NCI-H2227 (cell line): ENCODE data around the gene PRPSAP1.

Experiments used
- DNase-seq: peaks from one replicate; lab custom pipeline; 2025; ENCODE audit not compliant: unreplicated experiment; lab: John Stamatoyannopoulos, UW

Gene PRPSAP1, protein sequence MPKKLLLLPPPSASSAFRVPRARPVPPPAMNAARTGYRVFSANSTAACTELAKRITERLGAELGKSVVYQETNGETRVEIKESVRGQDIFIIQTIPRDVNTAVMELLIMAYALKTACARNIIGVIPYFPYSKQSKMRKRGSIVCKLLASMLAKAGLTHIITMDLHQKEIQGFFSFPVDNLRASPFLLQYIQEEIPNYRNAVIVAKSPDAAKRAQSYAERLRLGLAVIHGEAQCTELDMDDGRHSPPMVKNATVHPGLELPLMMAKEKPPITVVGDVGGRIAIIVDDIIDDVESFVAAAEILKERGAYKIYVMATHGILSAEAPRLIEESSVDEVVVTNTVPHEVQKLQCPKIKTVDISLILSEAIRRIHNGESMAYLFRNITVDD

DNA sequence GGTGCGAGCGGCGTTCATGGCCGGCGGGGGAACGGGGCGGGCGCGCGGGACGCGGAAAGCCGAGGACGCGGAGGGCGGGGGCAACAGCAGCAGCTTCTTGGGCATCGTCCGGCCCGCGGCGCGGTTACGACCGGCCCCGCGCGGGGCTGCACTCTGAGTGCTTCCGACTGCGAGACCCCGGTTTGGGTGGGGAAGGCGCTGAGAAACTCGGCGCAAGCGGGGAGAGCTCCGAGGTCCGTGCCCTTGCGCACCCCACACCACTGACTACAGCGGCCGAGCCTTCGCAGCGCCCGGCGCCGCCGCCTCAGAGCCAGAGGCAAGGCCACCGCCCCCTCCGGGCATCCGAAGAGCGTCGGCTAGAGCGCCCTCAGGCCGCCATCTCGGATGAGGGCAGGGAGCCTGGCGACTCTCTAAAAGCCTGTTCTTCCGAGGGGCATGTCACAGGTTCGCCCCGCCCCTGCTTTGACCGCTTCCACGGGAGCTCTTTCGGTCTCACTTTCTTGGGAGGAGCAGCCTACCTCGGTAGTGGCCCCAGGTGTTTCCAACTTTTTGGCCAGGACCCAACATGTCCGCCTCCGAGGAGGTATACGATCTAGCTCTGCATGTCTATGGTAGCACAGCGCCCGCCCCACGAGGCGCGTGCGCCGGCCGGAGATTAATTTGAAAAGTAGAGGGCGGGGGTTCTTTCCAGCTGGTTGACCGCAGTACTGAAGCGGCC lies at the start of gene PRPSAP1:
Gene PRPSAP1, minus strand, starts transcription at position 318 of the 718 bp plus-strand sequence. Its CDS starts 213 bp downstream, at position 105.
- DNase-seq = peak; percentile 95

DNA sequence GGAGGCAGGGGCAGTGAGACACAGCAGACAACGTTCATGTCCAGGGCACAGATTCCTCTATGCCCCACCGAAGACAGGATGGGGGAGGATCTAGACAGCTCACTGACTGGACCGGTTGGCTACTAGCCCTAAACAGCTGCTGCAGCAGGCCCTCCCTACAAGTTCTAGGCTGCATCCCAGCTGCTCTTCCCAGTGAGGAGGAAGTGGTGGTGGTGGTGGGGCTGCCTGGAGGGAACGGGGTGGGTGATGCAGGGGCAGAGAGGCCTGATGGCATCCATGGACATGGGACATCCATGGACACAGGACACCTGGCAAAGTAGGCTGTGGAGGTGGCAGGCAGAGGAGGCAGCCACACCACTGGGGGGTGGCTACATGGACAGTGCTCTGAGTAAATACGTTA lies 49.0 kb upstream of the PRPSAP1 start:
- no peak for DNase-seq

DNA sequence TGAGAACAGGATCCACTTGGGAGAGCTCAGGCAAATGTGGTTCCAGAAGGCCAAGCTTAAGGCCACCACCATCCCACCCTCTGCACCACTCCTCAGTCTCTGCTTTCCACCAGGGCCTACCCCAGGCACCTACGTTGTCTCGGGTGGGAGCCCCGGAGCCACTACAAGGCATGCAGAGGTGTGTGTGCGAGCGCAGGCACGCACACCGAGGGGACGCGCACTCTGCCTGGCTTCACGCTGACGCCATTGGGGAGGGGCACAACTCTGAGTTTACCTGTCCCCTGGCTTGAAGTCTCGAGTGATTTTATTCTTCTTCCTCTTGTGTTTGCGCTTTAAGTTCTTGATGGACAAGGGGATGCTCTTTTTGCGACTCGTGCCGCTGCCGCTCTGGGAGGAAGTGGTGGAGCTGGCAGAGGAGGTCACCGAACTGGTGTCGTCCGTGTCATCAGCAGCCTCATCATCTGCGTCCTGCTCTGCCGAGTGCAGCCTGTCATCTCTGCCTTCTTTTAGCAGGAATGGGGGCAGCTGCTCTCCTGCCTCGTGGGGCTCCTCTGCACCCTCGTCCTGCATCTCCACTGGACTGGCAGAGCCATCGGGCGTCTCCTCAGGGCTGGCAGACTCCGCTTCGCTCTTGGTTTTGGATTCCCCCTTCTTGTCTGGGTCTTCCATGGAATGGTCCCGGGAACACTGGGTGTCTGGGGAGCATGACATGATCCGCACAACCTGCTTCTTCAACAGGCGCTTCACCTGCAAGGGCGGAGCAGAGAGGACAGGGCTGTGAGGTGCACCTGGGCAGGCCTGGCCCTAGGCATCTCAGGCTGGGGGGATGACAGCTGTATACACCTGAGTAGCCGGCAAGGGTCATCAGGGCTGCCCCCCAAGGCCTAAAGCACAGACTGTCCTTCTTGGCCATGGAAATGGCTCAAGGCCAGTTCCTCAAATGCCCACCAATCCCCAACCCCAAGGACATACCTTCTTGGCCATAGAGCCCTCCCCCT lies 45.8 kb upstream of the PRPSAP1 start:
- no peak for DNase-seq

DNA sequence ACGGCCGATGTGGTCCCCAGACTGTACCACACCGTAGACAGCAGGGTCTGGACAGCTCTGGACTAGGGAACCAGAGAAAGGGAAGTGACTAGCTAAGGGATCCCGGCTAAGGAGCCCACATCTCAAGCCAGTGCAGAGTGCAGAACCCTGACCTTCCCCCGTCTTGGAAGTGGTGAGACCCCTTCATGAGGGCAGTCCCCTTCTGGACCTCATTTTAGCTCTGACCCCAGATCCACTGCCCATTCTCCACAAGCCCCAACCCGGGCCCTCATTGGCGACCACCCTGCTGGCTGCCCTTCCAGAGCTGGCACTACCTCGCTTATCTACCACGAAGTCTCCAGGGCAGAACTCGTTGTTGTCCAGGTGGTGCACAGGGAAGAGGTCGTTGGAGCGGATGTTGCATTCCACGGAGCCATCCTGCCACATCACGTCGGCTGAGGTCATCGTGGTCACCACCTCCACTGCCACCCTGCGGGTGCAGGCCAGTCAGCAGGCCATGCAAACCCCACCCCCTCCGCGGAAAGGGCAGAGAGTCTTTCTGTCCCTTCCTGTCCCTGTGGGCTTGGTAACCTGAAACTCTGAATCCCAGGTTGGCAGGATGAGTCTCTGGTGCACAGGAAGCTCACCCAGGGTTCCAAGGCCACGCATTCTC lies 44.9 kb upstream of the PRPSAP1 start:
- no peak for DNase-seq

DNA sequence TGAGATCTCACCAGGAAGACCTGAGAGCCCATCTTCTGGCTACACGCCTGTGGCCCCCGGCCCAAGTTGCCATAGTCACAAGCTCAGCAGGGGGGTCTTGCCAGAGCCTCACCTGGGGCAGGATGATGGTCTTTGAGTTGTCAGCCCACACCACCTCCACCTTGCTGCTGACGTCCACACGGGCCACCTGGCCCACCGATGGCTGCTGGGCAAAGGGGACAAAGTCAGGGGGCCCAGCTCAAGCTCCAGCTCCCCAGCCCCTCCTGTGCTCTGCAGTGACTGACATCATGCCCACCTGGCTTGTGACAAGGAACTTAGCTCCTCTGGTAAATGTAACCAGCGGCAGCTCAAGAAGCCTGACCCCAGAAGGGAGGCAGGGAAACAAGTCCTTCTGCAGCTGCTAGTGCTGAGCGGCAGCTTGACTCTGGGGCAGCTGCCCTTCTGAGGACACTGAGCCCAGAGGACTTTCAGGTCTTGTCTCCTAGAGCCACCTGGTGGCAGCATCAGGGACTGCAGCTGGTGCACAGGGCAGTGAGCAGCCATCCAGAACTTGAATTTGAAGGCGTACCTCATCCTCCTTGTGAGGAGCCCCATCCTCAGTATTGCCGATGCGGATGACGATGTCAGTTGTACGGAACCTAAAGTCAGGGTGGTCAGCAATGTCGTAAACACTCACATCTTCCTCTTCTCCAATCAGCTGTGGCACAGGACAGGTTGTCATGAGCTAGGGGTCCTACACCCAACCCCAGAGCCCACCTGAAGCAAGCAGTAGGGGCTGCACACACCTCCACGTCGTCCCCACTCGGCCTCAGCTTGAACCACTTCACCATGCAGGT lies 44.2 kb upstream of the PRPSAP1 start:
- DNase-seq = peak; percentile 91

DNA sequence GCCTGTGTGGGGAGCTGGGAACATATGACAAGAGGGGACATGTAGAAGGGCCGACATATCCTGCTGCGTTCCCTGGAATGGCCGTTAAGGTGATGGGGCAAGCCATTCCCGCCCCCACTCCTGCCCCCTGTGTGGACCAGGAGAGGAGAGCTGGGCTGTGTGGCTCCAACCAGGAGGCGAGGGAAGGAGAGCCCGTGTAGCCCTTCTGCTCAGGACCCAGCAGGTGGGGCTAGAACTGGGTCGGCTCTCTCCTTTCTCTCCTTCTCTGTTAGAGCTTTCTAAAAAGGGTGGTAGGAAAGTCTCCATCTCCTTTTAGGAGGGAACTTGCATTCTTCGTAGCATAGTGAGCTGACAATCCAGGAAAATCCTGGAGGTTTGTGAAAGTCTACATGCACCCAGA lies 43.5 kb upstream of the PRPSAP1 start:
- DNase-seq = no peak

DNA sequence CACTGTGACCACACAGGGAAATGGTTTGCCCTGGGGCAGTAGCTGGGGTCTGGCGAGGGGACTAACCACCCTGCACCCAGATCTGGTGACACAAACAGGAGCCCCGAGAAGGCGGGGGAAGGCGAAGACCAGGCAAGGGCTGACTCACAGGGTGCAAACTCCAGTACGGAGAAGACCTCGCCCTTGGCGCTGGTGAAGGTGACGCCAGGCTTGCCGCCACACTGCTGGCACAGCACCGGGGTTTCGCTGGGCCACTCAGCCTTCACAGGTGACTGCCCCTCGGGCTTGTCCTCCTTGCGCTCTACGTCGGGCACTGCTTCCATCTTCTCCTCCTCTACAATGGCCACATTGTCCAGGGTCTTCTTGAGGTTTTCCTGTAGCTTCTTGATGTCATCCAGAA lies 42.3 kb upstream of the PRPSAP1 start:
- no peak for DNase-seq

DNA sequence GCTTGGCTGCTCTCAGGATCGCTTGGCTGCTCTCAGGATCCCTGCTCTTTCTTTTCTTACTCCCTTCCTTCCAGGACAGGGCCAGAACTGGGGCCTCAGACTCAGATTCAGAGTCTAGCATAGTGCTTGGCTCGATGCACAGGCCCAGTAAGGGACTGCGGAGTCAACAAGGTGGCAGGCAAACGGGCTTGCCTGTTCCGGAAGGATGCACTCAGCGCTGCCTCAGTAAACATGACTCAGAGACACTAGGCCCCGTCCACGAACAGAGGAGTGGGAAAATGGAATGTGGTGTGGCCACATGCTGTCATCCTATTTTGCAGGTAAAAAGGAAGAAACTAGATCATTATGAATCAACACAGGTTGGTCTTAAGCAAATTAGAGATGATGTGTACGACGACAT lies 40.5 kb upstream of the PRPSAP1 start:
- DNase-seq = no peak

DNA sequence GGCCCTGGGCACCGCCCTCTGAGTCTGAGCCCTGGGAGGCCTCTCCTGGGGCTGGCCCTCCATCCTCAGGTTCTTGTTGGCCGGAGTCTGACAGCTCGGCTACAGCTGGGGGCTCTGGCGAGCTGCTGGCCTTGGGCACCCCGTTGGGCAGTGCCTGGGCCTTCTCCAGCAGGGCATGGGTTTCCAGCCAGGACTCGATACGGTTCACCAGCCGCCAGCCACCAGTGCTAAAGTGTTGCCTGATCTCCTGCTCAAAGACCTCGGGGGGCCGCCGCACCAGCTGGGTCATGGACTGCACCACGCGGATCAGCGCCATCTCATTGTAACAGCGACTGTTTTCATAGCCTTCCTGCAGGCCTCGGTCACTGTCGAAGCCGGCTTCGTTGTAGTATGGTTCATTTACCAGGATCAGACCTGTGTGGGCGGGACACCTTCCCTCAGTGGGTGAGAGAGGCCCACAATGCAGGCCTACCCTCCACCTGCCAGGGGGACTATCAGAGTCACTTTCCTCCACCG lies 37.5 kb upstream of the PRPSAP1 start:
- DNase-seq = no peak

DNA sequence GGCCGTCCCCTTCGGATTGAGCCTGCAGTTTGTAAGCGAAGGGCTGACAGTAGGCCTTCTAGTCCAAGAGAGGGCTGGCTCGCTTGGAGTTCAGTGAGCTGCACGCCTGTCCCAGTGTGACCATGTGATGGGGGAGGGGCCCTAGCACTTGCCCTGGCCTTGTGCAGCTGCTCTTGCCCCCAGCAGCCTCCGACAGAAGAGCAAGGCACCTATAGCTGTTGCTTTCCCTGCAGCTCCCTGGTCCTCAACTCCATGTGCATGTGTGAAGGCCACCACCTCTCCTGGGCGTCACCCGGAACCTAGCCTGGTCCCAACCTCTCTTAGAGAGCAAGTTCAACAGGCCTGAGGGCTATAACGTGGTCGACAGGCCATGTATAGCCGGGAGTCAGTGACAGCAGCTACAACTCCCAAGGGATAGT lies 36.3 kb upstream of the PRPSAP1 start:
- no peak for DNase-seq

DNA sequence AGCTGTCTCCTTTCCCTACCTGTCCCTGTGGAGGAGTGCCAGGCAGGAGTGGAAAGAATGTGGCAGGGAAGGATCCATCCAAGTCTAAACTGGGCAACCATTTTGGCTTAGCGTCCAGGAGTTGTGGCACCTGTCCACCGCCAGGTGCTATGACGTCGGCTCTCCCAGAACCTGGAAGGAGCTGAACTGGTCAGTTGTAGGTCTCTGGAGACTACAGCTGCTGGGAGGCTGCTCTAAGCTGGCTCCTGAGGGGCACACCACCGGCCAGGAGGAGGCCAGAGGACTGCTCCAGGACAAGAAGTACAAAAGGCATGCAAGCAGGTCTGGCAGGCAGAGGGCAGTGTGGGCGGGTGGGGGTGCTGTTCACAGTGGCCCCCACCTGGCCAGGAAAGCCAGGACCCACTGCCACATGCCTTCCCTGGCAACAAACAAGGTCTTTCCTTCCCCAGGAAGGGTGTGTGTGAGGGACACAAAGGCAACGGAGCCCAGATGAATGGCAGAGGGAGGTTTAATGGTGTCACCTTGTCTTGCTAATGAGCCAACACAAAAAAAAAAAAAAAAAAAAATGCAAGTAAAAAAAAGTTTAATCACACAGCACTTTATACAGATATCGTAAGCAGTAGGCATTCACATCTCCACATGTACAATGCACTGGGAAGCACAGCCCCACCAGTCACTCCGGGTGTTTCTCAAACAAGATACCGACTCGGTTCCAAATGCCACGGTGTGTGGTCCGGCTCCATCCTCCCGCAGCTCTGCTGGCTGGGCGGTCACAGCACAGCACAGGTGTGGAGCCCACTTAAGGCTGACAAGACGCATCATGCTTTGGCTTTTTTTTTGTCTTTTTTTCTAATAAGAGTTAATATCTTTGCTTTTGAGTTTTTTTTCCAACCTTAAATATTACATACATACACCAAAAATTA lies 35.5 kb upstream of the PRPSAP1 start:
- DNase-seq = no peak

DNA sequence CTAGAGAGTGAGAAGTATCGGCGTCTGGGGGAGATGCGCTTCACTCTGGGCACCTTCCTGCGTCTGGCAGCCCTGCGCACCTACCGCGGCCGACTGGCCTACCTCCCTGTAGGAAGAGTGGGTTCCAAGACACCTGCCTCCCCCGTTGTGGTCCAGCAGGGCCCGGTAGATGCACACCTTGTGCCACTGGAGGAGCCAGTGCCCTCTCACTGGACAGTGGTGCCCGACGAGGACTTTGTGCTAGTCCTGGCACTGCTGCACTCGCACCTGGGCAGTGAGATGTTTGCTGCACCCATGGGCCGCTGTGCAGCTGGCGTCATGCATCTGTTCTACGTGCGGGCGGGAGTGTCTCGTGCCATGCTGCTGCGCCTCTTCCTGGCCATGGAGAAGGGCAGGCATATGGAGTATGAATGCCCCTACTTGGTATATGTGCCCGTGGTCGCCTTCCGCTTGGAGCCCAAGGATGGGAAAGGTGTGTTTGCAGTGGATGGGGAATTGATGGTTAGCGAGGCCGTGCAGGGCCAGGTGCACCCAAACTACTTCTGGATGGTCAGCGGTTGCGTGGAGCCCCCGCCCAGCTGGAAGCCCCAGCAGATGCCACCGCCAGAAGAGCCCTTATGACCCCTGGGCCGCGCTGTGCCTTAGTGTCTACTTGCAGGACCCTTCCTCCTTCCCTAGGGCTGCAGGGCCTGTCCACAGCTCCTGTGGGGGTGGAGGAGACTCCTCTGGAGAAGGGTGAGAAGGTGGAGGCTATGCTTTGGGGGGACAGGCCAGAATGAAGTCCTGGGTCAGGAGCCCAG lies 33.5 kb upstream of the PRPSAP1 start:
- DNase-seq = no peak

DNA sequence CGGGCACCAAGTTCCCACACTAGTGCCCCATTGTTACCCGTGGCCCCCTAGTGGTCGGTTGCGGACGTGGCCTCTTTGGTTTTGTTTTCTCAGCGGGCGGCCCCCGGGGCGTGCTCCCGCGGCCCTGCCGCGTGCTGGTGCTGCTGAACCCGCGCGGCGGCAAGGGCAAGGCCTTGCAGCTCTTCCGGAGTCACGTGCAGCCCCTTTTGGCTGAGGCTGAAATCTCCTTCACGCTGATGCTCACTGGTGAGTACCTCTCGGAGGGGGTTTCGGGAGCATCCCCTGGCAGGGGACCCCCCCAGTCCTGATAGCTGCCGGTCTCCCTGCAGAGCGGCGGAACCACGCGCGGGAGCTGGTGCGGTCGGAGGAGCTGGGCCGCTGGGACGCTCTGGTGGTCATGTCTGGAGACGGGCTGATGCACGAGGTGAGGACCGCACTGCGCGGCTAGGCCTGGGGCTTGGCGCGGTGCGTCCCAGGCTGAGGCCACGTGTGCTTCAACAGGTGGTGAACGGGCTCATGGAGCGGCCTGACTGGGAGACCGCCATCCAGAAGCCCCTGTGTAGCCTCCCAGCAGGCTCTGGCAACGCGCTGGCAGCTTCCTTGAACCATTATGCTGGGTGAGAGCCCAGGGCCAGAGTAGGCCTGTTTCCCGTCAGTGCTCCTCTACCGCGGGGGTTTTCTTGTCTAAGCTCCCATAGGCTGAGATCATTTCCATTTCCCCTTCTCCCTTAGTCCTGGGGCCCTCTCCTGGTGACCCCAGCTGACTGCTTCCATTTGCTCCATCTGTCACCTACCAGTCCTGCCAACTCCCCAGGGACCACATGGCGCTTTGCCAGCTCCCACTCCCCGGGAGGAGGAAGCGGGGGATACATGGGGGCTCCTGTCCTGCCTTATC lies 32.4 kb upstream of the PRPSAP1 start:
- peak; percentile 77 for DNase-seq

DNA sequence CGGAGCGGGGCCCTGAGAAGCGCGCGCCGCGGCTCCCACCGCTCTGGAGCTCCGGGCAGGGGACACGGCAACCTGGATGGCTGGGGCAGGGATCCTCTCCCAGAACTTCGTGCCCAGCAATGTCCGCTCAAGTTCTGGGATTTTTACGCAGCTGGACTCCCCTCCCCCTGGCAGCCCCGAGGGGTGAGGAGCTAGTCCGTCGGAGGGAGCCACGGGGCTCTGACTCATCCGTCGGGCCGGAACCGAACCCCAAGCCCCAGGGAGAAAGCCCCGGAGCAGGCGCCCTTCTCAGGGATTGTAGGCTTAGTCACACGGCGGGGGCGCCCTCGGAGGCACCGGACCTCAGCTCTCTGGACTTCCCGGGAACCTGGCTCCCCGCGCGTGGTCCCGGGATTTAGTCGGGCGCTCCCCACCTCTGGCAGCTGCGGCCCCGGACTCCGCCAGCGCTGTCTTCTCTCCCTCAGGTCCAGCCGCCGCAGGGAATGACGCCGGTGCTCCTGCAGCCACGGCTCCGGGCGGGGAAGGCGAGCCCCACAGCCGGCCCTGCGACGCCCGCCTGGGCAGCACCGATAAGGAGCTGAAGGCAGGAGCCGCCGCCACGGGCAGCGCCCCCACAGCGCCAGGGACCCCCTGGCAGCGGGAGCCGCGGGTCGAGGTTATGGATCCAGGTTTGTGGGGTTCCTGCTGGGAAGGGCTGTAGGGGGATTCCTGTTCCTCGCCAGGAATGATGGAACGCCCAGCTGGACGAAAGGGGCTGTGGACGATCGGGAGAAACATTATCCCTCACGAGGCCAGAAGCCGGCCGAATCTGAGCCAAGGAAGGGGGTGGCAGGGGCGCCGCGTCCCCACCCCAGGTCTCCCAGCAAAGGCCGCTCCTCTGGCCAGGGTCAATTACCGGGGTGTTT lies 31.5 kb upstream of the PRPSAP1 start:
- no peak for DNase-seq

DNA sequence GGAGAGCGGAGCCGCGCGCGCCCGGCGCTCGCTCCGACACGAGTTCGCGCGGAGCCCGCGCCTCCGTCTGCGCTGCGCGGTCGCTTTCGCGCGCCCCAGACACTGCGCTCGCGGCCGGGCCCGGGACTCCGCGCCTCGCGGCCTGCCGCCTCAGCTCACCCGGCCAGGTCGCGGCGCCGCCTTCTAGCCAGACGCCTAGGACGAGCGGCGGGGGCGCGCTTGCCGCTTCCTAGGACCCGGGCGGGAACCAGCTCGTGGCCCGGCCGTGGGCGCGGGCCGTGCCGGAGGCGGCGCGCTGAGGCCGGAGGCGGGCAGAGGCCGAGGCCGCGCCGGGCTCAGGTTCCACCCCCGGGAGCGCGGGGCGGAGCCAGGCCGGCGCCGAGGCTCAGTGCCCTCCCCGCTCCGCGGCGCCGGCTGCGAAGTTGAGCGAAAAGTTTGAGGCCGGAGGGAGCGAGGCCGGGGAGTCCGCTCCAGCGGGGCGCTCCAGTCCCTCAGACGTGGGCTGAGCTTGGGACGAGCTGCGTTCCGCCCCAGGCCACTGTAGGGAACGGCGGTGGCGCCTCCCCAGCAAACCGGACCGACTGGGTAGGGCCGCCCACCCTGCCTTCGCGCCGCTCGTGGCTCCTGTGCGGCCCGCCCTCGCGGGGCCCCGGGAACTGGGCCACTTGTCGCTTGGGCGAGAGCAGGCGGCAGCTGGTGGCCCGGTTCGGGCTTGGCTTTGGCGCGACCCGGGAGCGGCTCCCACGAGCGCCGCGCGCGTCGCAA lies 30.7 kb upstream of the PRPSAP1 start, which contains the start of gene SPHK1:
Gene SPHK1, plus strand, starts transcription at position 388 of the 765 bp plus-strand sequence. CDS start 1,036 bp downstream, outside the sequence.
- peak; percentile 69 for DNase-seq
